ENCODE measurements around the gene MKI67.

Gene MKI67

DNA sequence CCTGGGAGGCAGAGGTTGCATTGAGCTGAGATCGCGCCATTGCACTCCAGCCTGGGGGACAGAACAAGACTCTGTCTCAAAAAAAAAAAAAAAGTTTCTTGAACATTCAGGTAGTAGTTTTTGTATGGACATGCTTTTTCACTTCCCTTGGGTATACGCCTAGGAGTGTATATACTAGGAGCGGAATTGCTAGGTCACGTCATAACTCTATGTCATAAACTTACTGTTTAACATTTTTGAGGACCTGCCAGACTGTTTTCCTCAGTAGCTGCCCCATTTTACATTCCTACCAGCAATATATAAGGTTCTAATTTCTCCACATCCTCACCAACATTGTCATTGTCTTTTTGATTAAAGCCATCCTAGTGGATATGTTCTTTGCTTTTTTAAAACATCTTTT lies 51.6 kb downstream of the MKI67 start:
- no peak overlapping the region for H2AFZ ChIP-seq (ENCODE audit: low read length)
- peaks cover 9% of the 10 kb centered on the region for H3K4me1 ChIP-seq (ENCODE audit: low read length)
- no peak overlapping the region for H3K27ac ChIP-seq (ENCODE audit: low read length)
- H3K9me2 ChIP-seq (replicated peaks; ENCODE audit: insufficient read depth, low read length), result no peaks in the 10 kb centered on the region
- no peaks in the 10 kb centered on the region; the same call in 1 of the 2 replicates for H3F3A ChIP-seq (ENCODE audit: insufficient read depth, low read length)
- DNase-seq, result no peak
- no peaks in the 10 kb centered on the region for H3K36me3 ChIP-seq (replicated peaks; ENCODE audit: insufficient read depth, low read length)
- H3K9me3 ChIP-seq (replicated peaks; ENCODE audit: insufficient read depth, low read length), result no peaks in the 10 kb centered on the region
- TF ChIP-seq, protein P1, sequence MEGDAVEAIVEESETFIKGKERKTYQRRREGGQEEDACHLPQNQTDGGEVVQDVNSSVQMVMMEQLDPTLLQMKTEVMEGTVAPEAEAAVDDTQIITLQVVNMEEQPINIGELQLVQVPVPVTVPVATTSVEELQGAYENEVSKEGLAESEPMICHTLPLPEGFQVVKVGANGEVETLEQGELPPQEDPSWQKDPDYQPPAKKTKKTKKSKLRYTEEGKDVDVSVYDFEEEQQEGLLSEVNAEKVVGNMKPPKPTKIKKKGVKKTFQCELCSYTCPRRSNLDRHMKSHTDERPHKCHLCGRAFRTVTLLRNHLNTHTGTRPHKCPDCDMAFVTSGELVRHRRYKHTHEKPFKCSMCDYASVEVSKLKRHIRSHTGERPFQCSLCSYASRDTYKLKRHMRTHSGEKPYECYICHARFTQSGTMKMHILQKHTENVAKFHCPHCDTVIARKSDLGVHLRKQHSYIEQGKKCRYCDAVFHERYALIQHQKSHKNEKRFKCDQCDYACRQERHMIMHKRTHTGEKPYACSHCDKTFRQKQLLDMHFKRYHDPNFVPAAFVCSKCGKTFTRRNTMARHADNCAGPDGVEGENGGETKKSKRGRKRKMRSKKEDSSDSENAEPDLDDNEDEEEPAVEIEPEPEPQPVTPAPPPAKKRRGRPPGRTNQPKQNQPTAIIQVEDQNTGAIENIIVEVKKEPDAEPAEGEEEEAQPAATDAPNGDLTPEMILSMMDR (IDR thresholded peaks at IDR 0.05; ENCODE audit: low read length), result no peak
- no peak for TF ChIP-seq EZH2 (optimal IDR thresholded peaks at IDR 0.05; ENCODE audit: low read depth, low read length)
- TF ChIP-seq EZH2phosphoT487 (IDR thresholded peaks at IDR 0.05; ENCODE audit: low read length), result no peak
- H3K27me3 ChIP-seq (replicated peaks; ENCODE audit: insufficient read depth, low read length), result no peaks in the 10 kb centered on the region
- no peak overlapping the region for H3K9ac ChIP-seq (ENCODE audit: low read length)
- H3K79me2 ChIP-seq (ENCODE audit: low read length), result no peaks in the 10 kb centered on the region
- no peak overlapping the region for H3K4me2 ChIP-seq (ENCODE audit: low read depth, low read length)
- H3K4me3 ChIP-seq (ENCODE audit: low read length), result no peak overlapping the region
- no peaks in the 10 kb centered on the region for H4K20me1 ChIP-seq (ENCODE audit: insufficient read depth, low read length)

DNA sequence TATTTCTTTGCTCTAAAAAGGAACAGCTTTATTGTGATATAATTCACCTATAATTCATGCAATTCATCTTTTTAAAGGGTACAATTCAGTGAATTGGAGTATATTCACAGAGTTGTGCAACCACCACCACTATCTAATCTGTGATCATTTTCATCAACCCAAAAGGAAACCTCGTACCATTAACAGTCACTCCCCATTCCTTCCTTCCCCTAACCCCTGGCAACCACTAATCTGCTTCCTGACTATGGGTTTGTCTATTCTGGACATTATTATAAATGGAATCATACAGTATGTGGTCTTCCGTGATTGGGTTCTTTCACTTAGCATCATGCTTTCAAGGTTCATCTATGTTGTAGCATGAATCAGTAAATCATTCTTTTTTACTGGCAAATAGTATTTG lies 52.3 kb downstream of the MKI67 start:
- no peaks in the 10 kb centered on the region for H3K27me3 ChIP-seq (replicated peaks; ENCODE audit: insufficient read depth, low read length)

DNA sequence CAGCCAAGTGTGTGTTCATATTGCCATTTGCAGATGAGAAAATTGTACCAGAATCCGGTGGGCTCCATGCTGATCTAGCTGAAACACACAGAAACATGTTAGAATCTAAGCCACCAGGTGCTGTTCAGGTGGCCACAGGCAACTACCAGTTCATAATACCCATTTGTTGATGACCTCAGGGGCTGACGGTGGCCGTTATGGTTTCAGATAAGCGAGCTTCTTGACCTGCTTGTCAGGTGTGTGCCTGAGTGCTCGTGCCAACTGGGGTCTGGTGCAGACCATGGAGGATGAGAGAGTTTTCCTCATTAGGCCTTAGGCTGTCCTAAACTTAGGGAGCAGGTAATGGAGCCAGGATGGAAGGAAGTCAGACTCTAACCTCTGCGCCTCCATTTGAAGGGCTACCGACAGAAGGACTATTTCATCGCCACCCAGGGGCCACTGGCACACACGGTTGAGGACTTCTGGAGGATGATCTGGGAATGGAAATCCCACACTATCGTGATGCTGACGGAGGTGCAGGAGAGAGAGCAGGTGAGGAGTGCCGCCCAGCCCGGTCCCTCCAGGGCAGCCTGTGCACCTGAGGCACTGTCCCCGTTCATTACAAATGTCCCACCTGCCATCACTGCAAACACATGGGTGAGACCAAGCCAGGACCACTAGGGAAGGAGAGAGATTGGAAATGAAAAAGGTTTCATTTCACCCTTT lies 53.1 kb downstream of the MKI67 start:
- Histone ChIP-seq H3K4me1 (ENCODE audit: low read length) (peaks cover 10% of the 10 kb centered on the region), H3K79me2 (ENCODE audit: low read length) (no peaks in the 10 kb centered on the region), H3K9me3 (replicated peaks; ENCODE audit: insufficient read depth, low read length) (no peaks in the 10 kb centered on the region), H3K27me3 (replicated peaks; ENCODE audit: insufficient read depth, low read length) (no peaks in the 10 kb centered on the region), H3K9ac (ENCODE audit: low read length) (no peak overlapping the region), H2AFZ (ENCODE audit: low read length) (no peak overlapping the region), H3K4me3 (ENCODE audit: low read length) (no peak overlapping the region), H3K27ac (ENCODE audit: low read length) (no peak overlapping the region), H3K36me3 (replicated peaks; ENCODE audit: insufficient read depth, low read length) (no peaks in the 10 kb centered on the region), H4K20me1 (ENCODE audit: insufficient read depth, low read length) (no peaks in the 10 kb centered on the region), H3F3A (ENCODE audit: insufficient read depth, low read length) (no peaks in the 10 kb centered on the region), H3K9me2 (replicated peaks; ENCODE audit: insufficient read depth, low read length) (no peaks in the 10 kb centered on the region), H3K4me2 (ENCODE audit: low read depth, low read length) (no peak overlapping the region)
- no peak for TF ChIP-seq EZH2phosphoT487 (IDR thresholded peaks at IDR 0.05; ENCODE audit: low read length)
- TF ChIP-seq, protein P1 (IDR thresholded peaks at IDR 0.05; ENCODE audit: low read length), result no peak
- no peak for TF ChIP-seq EZH2 (optimal IDR thresholded peaks at IDR 0.05; ENCODE audit: low read depth, low read length)
- DNase-seq, result no peak

More for the DNA sequence above, 52.3 kb downstream of the MKI67 start:
- no peak overlapping the region for H3K27ac ChIP-seq (ENCODE audit: low read length)
- peaks cover 7% of the 10 kb centered on the region; the same call in 1 of the 2 replicates for H3K4me1 ChIP-seq (ENCODE audit: low read length)
- H3K9ac ChIP-seq (ENCODE audit: low read length), result no peak overlapping the region
- no peaks in the 10 kb centered on the region for H3K36me3 ChIP-seq (replicated peaks; ENCODE audit: insufficient read depth, low read length)
- H2AFZ ChIP-seq (ENCODE audit: low read length), result no peak overlapping the region
- no peaks in the 10 kb centered on the region for H3K79me2 ChIP-seq (ENCODE audit: low read length)
- TF ChIP-seq, protein P1 (IDR thresholded peaks at IDR 0.05; ENCODE audit: low read length), result no peak
- TF ChIP-seq EZH2 (optimal IDR thresholded peaks at IDR 0.05; ENCODE audit: low read depth, low read length) (no peak), EZH2phosphoT487 (IDR thresholded peaks at IDR 0.05; ENCODE audit: low read length) (no peak)
- H3F3A ChIP-seq (ENCODE audit: insufficient read depth, low read length), result no peaks in the 10 kb centered on the region
- no peaks in the 10 kb centered on the region for H3K9me3 ChIP-seq (replicated peaks; ENCODE audit: insufficient read depth, low read length)
- H4K20me1 ChIP-seq (ENCODE audit: insufficient read depth, low read length), result no peaks in the 10 kb centered on the region
- no peak for DNase-seq
- no peak overlapping the region for H3K4me2 ChIP-seq (ENCODE audit: low read depth, low read length)
- no peaks in the 10 kb centered on the region for H3K9me2 ChIP-seq (replicated peaks; ENCODE audit: insufficient read depth, low read length)
- H3K4me3 ChIP-seq (ENCODE audit: low read length), result no peak overlapping the region
